SU-DHL-6 (cell line): ENCODE results near the gene TADA1.

Experiments
- EZH2phosphoT487 ChIP-seq: fragments of 200-600 bp; sonication (generic), shearing (Covaris generic); conservative IDR thresholded peaks from 2 replicates; pipeline ENCODE4 v1.6.1; 2018; ENCODE audit warnings: mild to moderate bottlenecking, antibody characterized with exemption, low read length, moderate library complexity, mixed read lengths
- TF ChIP-seq, protein P1 (sequence below): fragments of 200-600 bp; sonication (generic); IDR thresholded peaks from one replicate; pipeline ENCODE4 v1.5.1; 2017; ENCODE audit warnings: antibody characterized with exemption, mild to moderate bottlenecking, low read length, moderate library complexity; ENCODE audit not compliant: insufficient read depth, poor library complexity, severe bottlenecking

DNA sequence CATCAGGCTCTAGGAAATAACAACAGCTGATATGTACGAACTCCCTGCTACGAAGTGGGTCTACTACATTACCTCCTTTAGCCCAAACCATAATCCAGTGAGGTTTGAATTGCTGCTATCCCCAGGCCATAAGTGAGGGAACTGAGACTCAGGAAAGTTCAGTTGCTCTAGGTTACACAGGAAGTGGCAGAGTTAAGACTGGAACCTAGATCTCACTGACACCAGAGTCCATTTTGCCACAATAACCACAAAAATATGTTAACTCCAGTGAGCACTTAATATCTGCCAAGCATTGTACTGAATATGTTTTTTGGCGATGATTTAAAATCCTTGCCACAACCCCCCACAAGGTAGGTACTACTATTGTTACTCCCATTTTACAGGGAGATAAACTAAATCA is 8.9 kb upstream of the TADA1 start:
- TF ChIP-seq, protein P1, sequence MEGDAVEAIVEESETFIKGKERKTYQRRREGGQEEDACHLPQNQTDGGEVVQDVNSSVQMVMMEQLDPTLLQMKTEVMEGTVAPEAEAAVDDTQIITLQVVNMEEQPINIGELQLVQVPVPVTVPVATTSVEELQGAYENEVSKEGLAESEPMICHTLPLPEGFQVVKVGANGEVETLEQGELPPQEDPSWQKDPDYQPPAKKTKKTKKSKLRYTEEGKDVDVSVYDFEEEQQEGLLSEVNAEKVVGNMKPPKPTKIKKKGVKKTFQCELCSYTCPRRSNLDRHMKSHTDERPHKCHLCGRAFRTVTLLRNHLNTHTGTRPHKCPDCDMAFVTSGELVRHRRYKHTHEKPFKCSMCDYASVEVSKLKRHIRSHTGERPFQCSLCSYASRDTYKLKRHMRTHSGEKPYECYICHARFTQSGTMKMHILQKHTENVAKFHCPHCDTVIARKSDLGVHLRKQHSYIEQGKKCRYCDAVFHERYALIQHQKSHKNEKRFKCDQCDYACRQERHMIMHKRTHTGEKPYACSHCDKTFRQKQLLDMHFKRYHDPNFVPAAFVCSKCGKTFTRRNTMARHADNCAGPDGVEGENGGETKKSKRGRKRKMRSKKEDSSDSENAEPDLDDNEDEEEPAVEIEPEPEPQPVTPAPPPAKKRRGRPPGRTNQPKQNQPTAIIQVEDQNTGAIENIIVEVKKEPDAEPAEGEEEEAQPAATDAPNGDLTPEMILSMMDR, result no peak
- TF ChIP-seq EZH2phosphoT487, result no peak
